HepG2 (cell line): ENCODE results near the gene SIK2. TPM values are rescaled to one million over a fixed set of nuclear protein-coding genes. Genes with fewer than 3 reads are reported as not detected.
A peak's percentile ranks its signal among the peaks of the same experiment; 100 is the strongest.

Experiments
- ARNT2 ChIP-seq: sonication (generic); formaldehyde crosslinking; IDR thresholded peaks from 2 replicates; pipeline ENCODE4 v1.8.0; 2022; ENCODE audit warnings: mild to moderate bottlenecking, low read depth, missing genetic modification reagents, moderate library complexity
- CCDC6 ChIP-seq: sonication (generic); formaldehyde crosslinking; IDR thresholded peaks from 2 replicates; pipeline ENCODE4 v1.8.1; 2022; ENCODE audit warnings: mild to moderate bottlenecking, missing genetic modification reagents, moderate library complexity
- GATA4 ChIP-seq: sonication (generic); IDR thresholded peaks from 2 replicates; pipeline ENCODE4 v1.6.1; 2016; ENCODE audit warnings: antibody characterized with exemption, low read depth, borderline replicate concordance
- HOXA5 ChIP-seq: sonication (generic); formaldehyde crosslinking; IDR thresholded peaks from 2 replicates; pipeline ENCODE4 v1.4.0; 2020; ENCODE audit warnings: missing genetic modification reagents
- KDM2A ChIP-seq: sonication (generic); formaldehyde crosslinking; IDR thresholded peaks from 2 replicates; pipeline ENCODE4 v1.4.0; 2020; ENCODE audit warnings: low read depth, missing genetic modification reagents, borderline replicate concordance
- PHF21A ChIP-seq: sonication (generic); formaldehyde crosslinking; IDR thresholded peaks from 2 replicates; pipeline ENCODE4 v1.5.0; 2020; ENCODE audit warnings: mild to moderate bottlenecking, missing genetic modification reagents
- RAD51 ChIP-seq: fragments of 450-650 bp; IDR thresholded peaks from 2 replicates; pipeline ENCODE4 v1.6.1; 2016; ENCODE audit warnings: borderline replicate concordance
- RARG ChIP-seq: sonication (generic); formaldehyde crosslinking; IDR thresholded peaks from 2 replicates; pipeline ENCODE4 v1.4.0; 2020; ENCODE audit warnings: low read depth, mild to moderate bottlenecking, missing genetic modification reagents
- SALL2 ChIP-seq: sonication (generic); formaldehyde crosslinking; IDR thresholded peaks from 2 replicates; pipeline ENCODE4 v1.8.1; 2023; ENCODE audit warnings: mild to moderate bottlenecking, missing genetic modification reagents, inconsistent platforms
- SYNCRIP ChIP-seq: fragments of 200-400 bp; formaldehyde crosslinking; IDR thresholded peaks from 2 replicates; pipeline ENCODE4 v1.6.1; 2018; ENCODE audit warnings: mild to moderate bottlenecking, low read depth, low read length; ENCODE audit not compliant: insufficient read depth
- THAP11 ChIP-seq: IDR thresholded peaks from 2 replicates; pipeline ENCODE4 v1.6.1; 2016; ENCODE audit warnings: missing biosample characterization, missing genetic modification reagents
- ZBTB21 ChIP-seq: sonication (generic); formaldehyde crosslinking; IDR thresholded peaks from 2 replicates; pipeline ENCODE4 v1.4.0; 2020; ENCODE audit warnings: missing genetic modification reagents
- ZFP90 ChIP-seq: sonication (generic); formaldehyde crosslinking; IDR thresholded peaks from 2 replicates; pipeline ENCODE4 v1.8.0; 2022; ENCODE audit warnings: missing genetic modification reagents, mild to moderate bottlenecking, inconsistent platforms, borderline replicate concordance
- ZNF761 ChIP-seq: sonication (generic); formaldehyde crosslinking; conservative IDR thresholded peaks from 2 replicates; pipeline ENCODE4 v1.4.0; 2020; ENCODE audit warnings: mild to moderate bottlenecking, missing genetic modification reagents
- ZNF766 ChIP-seq: sonication (generic); formaldehyde crosslinking; IDR thresholded peaks from 2 replicates; pipeline ENCODE4 v1.5.0; 2020; ENCODE audit warnings: missing genetic modification reagents, borderline replicate concordance
- ZSCAN29 ChIP-seq: sonication (generic); formaldehyde crosslinking; conservative IDR thresholded peaks from 2 replicates; pipeline ENCODE4 v1.4.0; 2020; ENCODE audit warnings: mild to moderate bottlenecking, missing genetic modification reagents
- polyA plus RNA-seq, 8 experiments: library from polyadenylated mRNA; depleted of rRNA in 3 of 8; stranded (reverse) in 7 of 8; unstranded in 1 of 8; fragments of >200 nt; fragmentation: Illumina TruSeq in 4 of 8; extraction: Trizol in 4 of 8; gene quantifications; 2 replicates each; pipeline versions ENCODE4 v1.2.1 to v1.2.3, GENCODE V29; 2011 to 2016; ENCODE audit warnings: low read depth in 4 of 8, missing spikeins in 1 of 8, mixed read lengths in 1 of 8; ENCODE audit not compliant: insufficient read depth in 1 of 8
- total RNA-seq, 5 experiments: library from RNA; depleted of rRNA; stranded (reverse); fragments of >200 nt; fragmentation: Illumina TruSeq; extraction: Trizol; gene quantifications; 2 replicates each; pipeline ENCODE4 v1.2.3, GENCODE V29; 2016; ENCODE audit warnings: low read depth in 1 of 5
- TF ChIP-seq, protein P1 (sequence below): IDR thresholded peaks from 2 replicates; pipeline ENCODE4 v1.6.1; 2016; ENCODE audit warnings: low read depth, control low read depth
- TF ChIP-seq, protein P2 (sequence below): sonication (generic); formaldehyde crosslinking; IDR thresholded peaks from 2 replicates; pipeline ENCODE4 v1.9.0; 2021; ENCODE audit warnings: missing genetic modification reagents, borderline replicate concordance
- TF ChIP-seq, protein P3 (sequence below): sonication (generic); formaldehyde crosslinking; IDR thresholded peaks from 2 replicates; pipeline ENCODE4 v1.4.0; 2020; ENCODE audit warnings: missing genetic modification reagents
- TF ChIP-seq, protein P4 (sequence below), 2 experiments: IDR thresholded peaks; 2 replicates each; pipeline ENCODE4 v1.6.1; 2011 to 2012; ENCODE audit warnings: low read length in 2 of 2, borderline replicate concordance in 1 of 2, low read depth in 1 of 2, mild to moderate bottlenecking in 1 of 2, moderate library complexity in 1 of 2
- TF ChIP-seq, protein P5 (sequence below): sonication (generic); formaldehyde crosslinking; IDR thresholded peaks from 2 replicates; pipeline ENCODE4 v1.4.0; 2020; ENCODE audit warnings: mild to moderate bottlenecking, missing genetic modification reagents

SIK2 gene
- total and polyA plus RNA-seq, 2 of the 13 experiments (the other 11 are each of a cell fraction or from before 2014, with no cell fraction given): 8.1 to 15.4 TPM

DNA sequence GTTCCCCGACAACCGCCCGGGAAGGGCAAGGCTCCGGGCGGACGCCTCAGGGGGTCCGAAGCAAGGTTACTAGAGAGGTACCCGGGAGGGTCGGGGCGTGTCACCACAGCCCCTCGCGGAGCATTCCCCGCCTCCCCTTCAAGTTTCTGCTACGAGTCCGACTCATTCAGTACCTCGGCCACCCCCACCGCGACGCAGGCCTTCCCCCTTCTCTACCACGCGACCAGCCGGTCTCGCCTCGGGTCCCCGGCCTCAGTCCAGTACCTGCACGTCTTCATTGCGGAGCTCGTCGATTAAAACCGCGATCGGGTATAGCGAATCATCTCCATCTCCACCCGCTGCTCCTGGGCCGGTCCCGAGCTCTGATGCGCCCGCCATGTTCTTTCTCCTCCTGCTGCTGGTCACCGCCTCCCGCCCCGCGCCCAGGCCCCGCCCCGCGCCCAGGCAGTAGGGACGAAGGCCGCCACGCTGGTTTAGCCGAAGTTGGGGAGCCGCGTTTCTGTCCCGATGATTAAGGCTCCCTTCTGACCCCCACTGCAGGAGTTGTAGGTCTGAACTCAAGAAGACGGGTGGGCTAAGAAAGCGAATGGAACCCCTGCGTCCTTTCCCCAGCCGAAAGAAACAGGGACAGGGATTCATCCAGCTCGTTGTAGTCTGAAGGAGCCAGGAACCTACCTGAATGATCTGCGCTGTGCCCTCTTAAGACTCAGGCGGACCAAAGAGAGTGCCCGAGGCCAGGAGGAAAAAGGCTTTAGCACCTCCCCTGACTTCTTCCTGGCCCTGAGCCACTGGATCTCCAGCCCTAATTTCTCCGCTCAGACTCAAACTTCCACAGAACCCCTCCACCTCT lies 164.0 kb downstream of the SIK2 start, which contains the start of gene PPP2R1B (continued):
- TF ChIP-seq, protein P1, sequence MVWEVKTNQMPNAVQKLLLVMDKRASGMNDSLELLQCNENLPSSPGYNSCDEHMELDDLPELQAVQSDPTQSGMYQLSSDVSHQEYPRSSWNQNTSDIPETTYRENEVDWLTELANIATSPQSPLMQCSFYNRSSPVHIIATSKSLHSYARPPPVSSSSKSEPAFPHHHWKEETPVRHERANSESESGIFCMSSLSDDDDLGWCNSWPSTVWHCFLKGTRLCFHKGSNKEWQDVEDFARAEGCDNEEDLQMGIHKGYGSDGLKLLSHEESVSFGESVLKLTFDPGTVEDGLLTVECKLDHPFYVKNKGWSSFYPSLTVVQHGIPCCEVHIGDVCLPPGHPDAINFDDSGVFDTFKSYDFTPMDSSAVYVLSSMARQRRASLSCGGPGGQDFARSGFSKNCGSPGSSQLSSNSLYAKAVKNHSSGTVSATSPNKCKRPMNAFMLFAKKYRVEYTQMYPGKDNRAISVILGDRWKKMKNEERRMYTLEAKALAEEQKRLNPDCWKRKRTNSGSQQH (CRISPR knock-in tag): 0 out of 2 replicates have a peak, but pooled peaks have one; percentile 79
- TF ChIP-seq SALL2 (CRISPR knock-in tag) (peak; percentile 63; the same call in 1 of the 2 replicates), THAP11 (CRISPR knock-in tag) (peak; percentile 29; the same call in 1 of the 2 replicates), CCDC6 (CRISPR knock-in tag) (no peak), ZBTB21 (CRISPR knock-in tag) (no peak), ZSCAN29 (CRISPR knock-in tag) (0 out of 2 replicates have a peak, but pooled peaks have one; percentile 21), ARNT2 (CRISPR knock-in tag) (peak; percentile 73; the same call in 1 of the 2 replicates), ZNF766 (peak; percentile 77; the same call in 1 of the 2 replicates), RAD51 (no peak), RARG (CRISPR knock-in tag) (no peak), ZNF761 (CRISPR knock-in tag) (no peak), KDM2A (peak; percentile 95), HOXA5 (CRISPR knock-in tag) (peak; percentile 61; the same call in 1 of the 2 replicates), PHF21A (peak; percentile 17; the same call in 1 of the 2 replicates), GATA4 (peak; percentile 65), SYNCRIP (no peak), ZFP90 (CRISPR knock-in tag) (peak; percentile 86; the same call in 1 of the 2 replicates)
- TF ChIP-seq, protein P2, sequence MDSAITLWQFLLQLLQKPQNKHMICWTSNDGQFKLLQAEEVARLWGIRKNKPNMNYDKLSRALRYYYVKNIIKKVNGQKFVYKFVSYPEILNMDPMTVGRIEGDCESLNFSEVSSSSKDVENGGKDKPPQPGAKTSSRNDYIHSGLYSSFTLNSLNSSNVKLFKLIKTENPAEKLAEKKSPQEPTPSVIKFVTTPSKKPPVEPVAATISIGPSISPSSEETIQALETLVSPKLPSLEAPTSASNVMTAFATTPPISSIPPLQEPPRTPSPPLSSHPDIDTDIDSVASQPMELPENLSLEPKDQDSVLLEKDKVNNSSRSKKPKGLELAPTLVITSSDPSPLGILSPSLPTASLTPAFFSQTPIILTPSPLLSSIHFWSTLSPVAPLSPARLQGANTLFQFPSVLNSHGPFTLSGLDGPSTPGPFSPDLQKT (CRISPR knock-in tag): no peak
- TF ChIP-seq, protein P3, sequence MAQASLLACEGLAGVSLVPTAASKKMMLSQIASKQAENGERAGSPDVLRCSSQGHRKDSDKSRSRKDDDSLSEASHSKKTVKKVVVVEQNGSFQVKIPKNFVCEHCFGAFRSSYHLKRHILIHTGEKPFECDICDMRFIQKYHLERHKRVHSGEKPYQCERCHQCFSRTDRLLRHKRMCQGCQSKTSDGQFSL (CRISPR knock-in tag): peak; percentile 12
- TF ChIP-seq, protein P4, sequence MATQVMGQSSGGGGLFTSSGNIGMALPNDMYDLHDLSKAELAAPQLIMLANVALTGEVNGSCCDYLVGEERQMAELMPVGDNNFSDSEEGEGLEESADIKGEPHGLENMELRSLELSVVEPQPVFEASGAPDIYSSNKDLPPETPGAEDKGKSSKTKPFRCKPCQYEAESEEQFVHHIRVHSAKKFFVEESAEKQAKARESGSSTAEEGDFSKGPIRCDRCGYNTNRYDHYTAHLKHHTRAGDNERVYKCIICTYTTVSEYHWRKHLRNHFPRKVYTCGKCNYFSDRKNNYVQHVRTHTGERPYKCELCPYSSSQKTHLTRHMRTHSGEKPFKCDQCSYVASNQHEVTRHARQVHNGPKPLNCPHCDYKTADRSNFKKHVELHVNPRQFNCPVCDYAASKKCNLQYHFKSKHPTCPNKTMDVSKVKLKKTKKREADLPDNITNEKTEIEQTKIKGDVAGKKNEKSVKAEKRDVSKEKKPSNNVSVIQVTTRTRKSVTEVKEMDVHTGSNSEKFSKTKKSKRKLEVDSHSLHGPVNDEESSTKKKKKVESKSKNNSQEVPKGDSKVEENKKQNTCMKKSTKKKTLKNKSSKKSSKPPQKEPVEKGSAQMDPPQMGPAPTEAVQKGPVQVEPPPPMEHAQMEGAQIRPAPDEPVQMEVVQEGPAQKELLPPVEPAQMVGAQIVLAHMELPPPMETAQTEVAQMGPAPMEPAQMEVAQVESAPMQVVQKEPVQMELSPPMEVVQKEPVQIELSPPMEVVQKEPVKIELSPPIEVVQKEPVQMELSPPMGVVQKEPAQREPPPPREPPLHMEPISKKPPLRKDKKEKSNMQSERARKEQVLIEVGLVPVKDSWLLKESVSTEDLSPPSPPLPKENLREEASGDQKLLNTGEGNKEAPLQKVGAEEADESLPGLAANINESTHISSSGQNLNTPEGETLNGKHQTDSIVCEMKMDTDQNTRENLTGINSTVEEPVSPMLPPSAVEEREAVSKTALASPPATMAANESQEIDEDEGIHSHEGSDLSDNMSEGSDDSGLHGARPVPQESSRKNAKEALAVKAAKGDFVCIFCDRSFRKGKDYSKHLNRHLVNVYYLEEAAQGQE (IDR thresholded peaks at IDR 0.05; ENCODE audit: borderline replicate concordance in 1 of 2, low read depth in 1 of 2, low read length in 2 of 2): 0 out of 4 replicates have a peak, but pooled peaks of 1 of the 2 experiments have one; percentile 19
- TF ChIP-seq, protein P5, sequence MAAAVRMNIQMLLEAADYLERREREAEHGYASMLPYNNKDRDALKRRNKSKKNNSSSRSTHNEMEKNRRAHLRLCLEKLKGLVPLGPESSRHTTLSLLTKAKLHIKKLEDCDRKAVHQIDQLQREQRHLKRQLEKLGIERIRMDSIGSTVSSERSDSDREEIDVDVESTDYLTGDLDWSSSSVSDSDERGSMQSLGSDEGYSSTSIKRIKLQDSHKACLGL (CRISPR knock-in tag): peak; percentile 80
